ENCODE results near the gene ALDH3A2.

ALDH3A2 gene

DNA sequence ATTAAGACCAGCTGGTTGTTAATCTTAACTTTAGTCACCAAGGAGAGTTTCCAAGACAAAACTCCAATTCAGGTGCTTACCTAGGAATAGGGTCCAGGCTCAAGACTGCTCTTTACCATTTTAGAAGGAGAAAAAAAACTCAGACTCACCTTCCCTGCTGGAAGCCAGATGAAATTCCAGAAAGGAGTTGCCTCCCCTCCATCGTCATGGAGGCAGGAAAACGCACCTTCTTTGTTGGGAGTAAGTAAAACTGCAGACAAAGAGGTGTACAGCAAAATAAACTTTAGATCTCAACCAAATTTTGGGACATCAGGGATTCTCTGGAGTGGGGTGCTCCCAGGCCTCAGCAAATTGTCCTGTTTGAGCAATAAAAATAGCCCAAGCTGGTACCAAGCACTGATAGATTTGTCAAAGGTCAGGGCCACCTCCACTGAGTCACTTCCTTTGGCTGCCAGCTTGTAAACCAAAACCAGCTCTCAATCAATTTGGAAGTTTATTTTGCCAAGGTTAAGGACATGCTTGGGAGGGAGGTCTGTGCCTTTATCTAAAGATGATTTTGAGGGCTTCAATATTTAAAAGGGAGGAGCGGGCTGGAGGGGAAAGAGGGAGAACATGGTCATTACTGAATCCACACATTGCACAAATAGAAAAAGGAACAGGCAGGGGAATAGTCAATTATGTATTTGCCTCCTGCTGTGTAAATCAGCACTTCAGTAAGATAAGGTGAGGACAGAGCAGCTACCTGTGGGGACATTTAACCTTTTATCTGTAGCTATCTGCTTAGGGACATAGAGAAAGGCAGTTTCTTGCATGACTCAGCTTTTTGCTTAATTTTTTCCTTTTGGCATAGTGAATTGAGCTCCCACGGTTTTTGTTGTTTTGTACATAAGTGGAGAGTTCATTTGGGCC is 1.5 kb upstream of the ALDH3A2 start:
- Histone ChIP-seq H3K4me3 (peak overlapping the region; percentile 62 to 82 (median 72); a peak in 12 of 20 replicates), H3K36me3 (peaks cover 0 to 6% (median under 1%) of the 10 kb centered on the region in 11 experiments; a peak in 2 of 22 replicates), H3K27me3 (no peaks in the 10 kb centered on the region), H3K4me1 (peaks cover 28 to 48% (median 47%) of the 10 kb centered on the region in 10 experiments), H3K27ac (peak overlapping the region; percentile 80 to 95 (median 92); a peak in 21 of 22 replicates), H3K9me3 (replicated peaks in 1 of 11) (no peaks in the 10 kb centered on the region), H3K4me2 (peak overlapping the region; percentile 81 to 99 (median 89)), H4K20me1 (no peaks in the 10 kb centered on the region), H3K9ac (peak overlapping the region; percentile 82 to 91 (median 87); a peak in 21 of 22 replicates)
- no peak for TF ChIP-seq Cebpa-rat (IDR thresholded peaks at IDR 0.05)

GRCh38 chr17:19647697-19648474 is 665 bp upstream of the ALDH3A2 start:
- Histone ChIP-seq H3K27me3 (no peaks in the 10 kb centered on the region), H3K4me1 (peaks cover 28 to 49% (median 47%) of the 10 kb centered on the region in 10 experiments), H3K9me3 (replicated peaks in 1 of 11) (peaks cover 0 to 3% (median 0%) of the 10 kb centered on the region in 11 experiments; a peak in 5 of 22 replicates), H3K36me3 (peaks cover 4 to 15% (median 9%) of the 10 kb centered on the region in 11 experiments; a peak in 19 of 22 replicates), H4K20me1 (no peaks in the 10 kb centered on the region), H3K4me2 (peak overlapping the region; percentile 81 to 99 (median 89)), H3K9ac (peak overlapping the region; percentile 82 to 91 (median 87)), H3K4me3 (peak overlapping the region; percentile 62 to 82 (median 72)), H3K27ac (peak overlapping the region; percentile 80 to 95 (median 92))
- peak in 1 of 11 experiments; percentile 15; a peak in 1 of 22 replicates for TF ChIP-seq Cebpa-rat (IDR thresholded peaks at IDR 0.05)

DNA sequence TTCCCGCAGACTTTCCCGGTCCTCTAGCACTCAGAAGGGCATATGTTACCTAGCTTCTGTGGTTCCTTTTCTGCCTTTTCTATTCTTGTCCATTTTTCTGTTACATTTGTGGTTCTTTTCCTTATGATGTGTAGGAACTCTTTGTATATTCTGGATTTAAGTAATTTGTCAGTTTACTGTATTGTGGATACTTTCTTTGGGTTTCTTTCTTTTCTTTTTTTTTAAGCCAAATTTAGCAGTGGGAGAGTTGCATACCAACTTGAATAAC is 657 bp downstream of the ALDH3A2 start:
- no peaks in the 10 kb centered on the region for H4K20me1 ChIP-seq
- peak overlapping the region; percentile 82 to 91 (median 87) for H3K9ac ChIP-seq
- H3K36me3 ChIP-seq = peaks cover 15 to 28% (median 21%) of the 10 kb centered on the region in 11 experiments
- no peaks in the 10 kb centered on the region for H3K27me3 ChIP-seq
- TF ChIP-seq Cebpa-rat (IDR thresholded peaks at IDR 0.05) = no peak
- H3K9me3 ChIP-seq (replicated peaks in 1 of 11) = peaks cover 4 to 16% (median 13%) of the 10 kb centered on the region in 11 experiments; a peak in 18 of 22 replicates
- peak overlapping the region in 9 of 11 experiments; percentile 87 to 95 (median 93); a peak in 17 of 22 replicates for H3K27ac ChIP-seq
- H3K4me2 ChIP-seq = peak overlapping the region; percentile 81 to 99 (median 89)
- H3K4me3 ChIP-seq = peak overlapping the region; percentile 62 to 82 (median 72)
- peaks cover 28 to 49% (median 47%) of the 10 kb centered on the region in 10 experiments for H3K4me1 ChIP-seq

- no peak overlapping the region for H3K4me3 ChIP-seq
- TF ChIP-seq Cebpa-rat (IDR thresholded peaks at IDR 0.05) = no peak
These were observed 2.3 kb downstream of the ALDH3A2 start for GRCh38 chr17:19650826-19651225.

GRCh38 chr17:19651451-19652238 is 3.1 kb downstream of the ALDH3A2 start:
- Histone ChIP-seq H3K36me3 (peaks cover 27 to 47% (median 43%) of the 10 kb centered on the region in 11 experiments), H3K27me3 (no peaks in the 10 kb centered on the region), H3K4me3 (no peak overlapping the region), H3K27ac (no peak overlapping the region), H4K20me1 (no peaks in the 10 kb centered on the region), H3K4me2 (peak overlapping the region in 9 of 11 experiments; percentile 0 to 92 (median 46); a peak in 15 of 22 replicates), H3K4me1 (peaks cover 33 to 57% (median 49%) of the 10 kb centered on the region in 10 experiments), H3K9me3 (replicated peaks in 1 of 11) (peaks cover 12 to 25% (median 22%) of the 10 kb centered on the region in 11 experiments; a peak in 19 of 22 replicates), H3K9ac (0 out of 22 replicates have a peak overlapping the region, but pooled peaks of 2 of the 11 experiments have one; percentile 4 to 8)
- no peak for TF ChIP-seq Cebpa-rat (IDR thresholded peaks at IDR 0.05)

More at GRCh38 chr17:19650826-19651225, 2.3 kb downstream of the ALDH3A2 start:
- no peaks in the 10 kb centered on the region for H4K20me1 ChIP-seq
- no peak overlapping the region for H3K27ac ChIP-seq
- H3K9ac ChIP-seq = 0 out of 22 replicates have a peak overlapping the region, but pooled peaks of 1 of the 11 experiments have one; percentile 4
- no peaks in the 10 kb centered on the region for H3K27me3 ChIP-seq
- H3K4me1 ChIP-seq = peaks cover 28 to 50% (median 47%) of the 10 kb centered on the region in 10 experiments
- peak overlapping the region in 10 of 11 experiments; percentile 0 to 95 (median 88); a peak in 12 of 22 replicates for H3K4me2 ChIP-seq
- peaks cover 12 to 25% (median 22%) of the 10 kb centered on the region in 11 experiments; a peak in 19 of 22 replicates for H3K9me3 ChIP-seq (replicated peaks in 1 of 11)
- peaks cover 27 to 43% (median 37%) of the 10 kb centered on the region in 11 experiments for H3K36me3 ChIP-seq

GRCh38 chr17:19652595-19652994 is 4.0 kb downstream of the ALDH3A2 start:
- Histone ChIP-seq H4K20me1 (no peaks in the 10 kb centered on the region), H3K27me3 (no peaks in the 10 kb centered on the region), H3K36me3 (peaks cover 27 to 54% (median 43%) of the 10 kb centered on the region in 11 experiments), H3K4me3 (no peak overlapping the region), H3K4me1 (peaks cover 30 to 55% (median 41%) of the 10 kb centered on the region in 10 experiments), H3K27ac (no peak overlapping the region), H3K9ac (no peak overlapping the region), H3K9me3 (replicated peaks in 1 of 11) (peaks cover 12 to 25% (median 22%) of the 10 kb centered on the region in 11 experiments; a peak in 19 of 22 replicates), H3K4me2 (no peak overlapping the region)
- no peak for TF ChIP-seq Cebpa-rat (IDR thresholded peaks at IDR 0.05)

- Histone ChIP-seq H3K9ac (no peak overlapping the region), H3K9me3 (replicated peaks in 1 of 11) (peaks cover 12 to 25% (median 22%) of the 10 kb centered on the region in 11 experiments; a peak in 19 of 22 replicates), H3K4me3 (no peak overlapping the region), H4K20me1 (no peaks in the 10 kb centered on the region), H3K4me1 (peaks cover 24 to 43% (median 32%) of the 10 kb centered on the region in 10 experiments), H3K27ac (no peak overlapping the region), H3K27me3 (no peaks in the 10 kb centered on the region), H3K4me2 (no peak overlapping the region), H3K36me3 (peaks cover 27 to 69% (median 44%) of the 10 kb centered on the region in 11 experiments)
- TF ChIP-seq Cebpa-rat (IDR thresholded peaks at IDR 0.05) = no peak
These were observed 5.9 kb downstream of the ALDH3A2 start for GRCh38 chr17:19654342-19654886.

Measured in BLaER1 treated with 17β-estradiol and CSF1 and Interleukin-3, amounts not matched to agents 10 nM and 100 nM (cell line).